Kidney (tissue), 14 donors: ENCODE measurements around the gene MPPED1. TPM values are rescaled to one million over a fixed set of nuclear protein-coding genes. Genes with fewer than 3 reads are reported as not detected.

Experiments used
- DNase-seq, 5 donors: peaks; one replicate each; pipeline ENCODE4 v3.0.0-alpha.2; 2013 to 2020
- FAIRE-seq: peaks from 2 replicates; lab custom pipeline; 2012; peaks lifted over from hg19 to GRCh38; lab: Jason Lieb, UNC
- H3K27ac ChIP-seq, 2 donors: one replicate each; pipeline ENCODE4 v1.7.0; 2013; ENCODE audit warnings: low read depth in 2 of 2, low read length in 2 of 2, inconsistent platforms in 1 of 2
- H3K27me3 ChIP-seq: one replicate; pipeline ENCODE4 v1.7.1; 2013; ENCODE audit warnings: low read length, inconsistent platforms; ENCODE audit not compliant: control insufficient read depth, insufficient read depth
- H3K36me3 ChIP-seq, 3 donors: one replicate each; pipeline versions ENCODE4 v1.7.0 to v1.7.1; 2013; ENCODE audit warnings: low read length in 3 of 3, control low read depth in 1 of 3, inconsistent platforms in 1 of 3; ENCODE audit not compliant: insufficient read depth in 3 of 3, control insufficient read depth in 2 of 3
- H3K4me1 ChIP-seq, 3 donors: one replicate each; pipeline versions ENCODE4 v1.7.0 to v1.7.1; 2013; ENCODE audit warnings: low read length in 3 of 3, inconsistent platforms in 1 of 3, low read depth in 1 of 3; ENCODE audit not compliant: control insufficient read depth in 2 of 3, insufficient read depth in 2 of 3
- H3K4me3 ChIP-seq, 3 donors: one replicate each; pipeline versions ENCODE4 v1.7.0 to v1.8.1; 2013; ENCODE audit warnings: low read length in 3 of 3, control low read depth in 1 of 3, inconsistent platforms in 1 of 3
- H3K9ac ChIP-seq, 3 donors: one replicate each; pipeline versions ENCODE4 v1.7.0 to v1.7.1; 2013; ENCODE audit warnings: low read length in 3 of 3, control low read depth in 1 of 3, inconsistent platforms in 1 of 3
- H3K9me3 ChIP-seq, 3 donors: one replicate each; pipeline versions ENCODE4 v1.7.0 to v1.7.1; 2013; ENCODE audit warnings: low read length in 3 of 3, control low read depth in 1 of 3, inconsistent platforms in 1 of 3; ENCODE audit not compliant: control insufficient read depth in 2 of 3, insufficient read depth in 1 of 3
- CTCF ChIP-seq: IDR thresholded peaks from 3 replicates; pipeline ENCODE4 v1.5.1; 2012; ENCODE audit warnings: mild to moderate bottlenecking, moderate library complexity, borderline replicate concordance; ENCODE audit not compliant: insufficient read depth; ENCODE audit errors: extremely low read depth
- intact Hi-C: fragments of 100-400 bp; cut with DNase I; formaldehyde crosslinking; loops from one replicate; pipeline ENCODE4 v1.11.1; 2022
- polyA plus RNA-seq: library from polyadenylated mRNA; stranded (reverse); fragments of 350-450 nt; fragmentation: Illumina TruSeq; extraction: RNeasy Lipid Tissue Mini Kit (QIAGEN cat#74804); gene quantifications from one replicate; pipeline ENCODE4 v1.2.3, GENCODE V29; 2014; ENCODE audit warnings: low read depth, low replicate concordance; ENCODE audit not compliant: insufficient read depth
- total RNA-seq: library from RNA; stranded (reverse); fragmentation: NEBNext Ultra II Directional; extraction: Animal tissue kit (Norgen Biotek cat#: 25700); gene quantifications from one replicate; pipeline ENCODE4 v1.2.1, GENCODE V29; 2021
- donor health status: control.
- donor health status: control.
- donor health status: control.
- donor health status: control.
- donor health status: control.
- donor health status: DM: yes; HTN: yes; CAD: no.
- donor health status: Normal renal cell carcinoma (clear cell type).

Gene MPPED1
- total and polyA plus RNA-seq, 2 donors from 2014 or later: not detected

- no peak for TF ChIP-seq CTCF
- Histone ChIP-seq H3K4me3 (no peak overlapping the region), H3K27ac (no peak overlapping the region), H3K9me3 (no peaks in the 10 kb centered on the region), H3K9ac (no peak overlapping the region), H3K4me1 (no peaks in the 10 kb centered on the region), H3K36me3 (no peaks in the 10 kb centered on the region), H3K27me3 (no peaks in the 10 kb centered on the region)
- no peak for FAIRE-seq
- intact Hi-C loops: no loop called here
- no peak for DNase-seq
Measured at GRCh38 chr22:43546186-43546585, 134.4 kb downstream of the MPPED1 start.

- H3K27ac ChIP-seq: no peak overlapping the region
- FAIRE-seq (no peak), DNase-seq (no peak)
- H3K9me3 ChIP-seq: no peaks in the 10 kb centered on the region
- no peaks in the 10 kb centered on the region for H3K27me3 ChIP-seq
- no peak for TF ChIP-seq CTCF
- intact Hi-C loops: no loop called here
- H3K4me3 ChIP-seq: no peak overlapping the region
- no peak overlapping the region for H3K9ac ChIP-seq
- H3K4me1 ChIP-seq: no peaks in the 10 kb centered on the region
- H3K36me3 ChIP-seq: no peaks in the 10 kb centered on the region
Measured at GRCh38 chr22:43550024-43550620, 138.3 kb downstream of the MPPED1 start.

GRCh38 chr22:43550672-43551071 lies 138.9 kb downstream of the MPPED1 start:
- intact Hi-C loops: no loop called here

More at GRCh38 chr22:43550672-43551071, 138.9 kb downstream of the MPPED1 start:
- no peak for TF ChIP-seq CTCF
- Histone ChIP-seq H3K4me3 (no peak overlapping the region), H3K4me1 (no peaks in the 10 kb centered on the region), H3K9ac (no peak overlapping the region), H3K27me3 (no peaks in the 10 kb centered on the region), H3K9me3 (no peaks in the 10 kb centered on the region), H3K36me3 (no peaks in the 10 kb centered on the region), H3K27ac (no peak overlapping the region)
- FAIRE-seq (no peak), DNase-seq (no peak)
